ENCODE measurements around the gene PTPRD.

DNA sequence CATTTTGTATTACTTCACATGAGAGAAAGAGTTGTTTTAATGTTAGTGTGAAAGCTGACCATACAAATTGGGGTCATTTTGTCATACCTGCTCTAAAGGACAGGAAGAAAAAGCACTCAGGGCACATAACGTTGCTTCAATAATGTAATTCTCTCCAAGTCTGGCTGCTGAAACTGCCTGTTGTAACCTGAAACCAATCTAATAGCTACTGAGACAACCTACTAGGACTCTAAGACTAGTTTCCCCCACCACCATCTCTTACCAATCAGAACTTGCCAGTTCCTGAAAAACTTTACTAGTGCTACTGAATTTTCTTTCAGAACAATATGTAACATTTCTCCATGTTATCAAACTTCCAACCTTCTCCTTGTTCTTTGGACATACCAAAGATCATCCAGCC, 374.7 kb downstream of the PTPRD start:
- TF ChIP-seq POLR2A (IDR thresholded peaks at IDR 0.05), result no peak
- TF ChIP-seq, protein P1, sequence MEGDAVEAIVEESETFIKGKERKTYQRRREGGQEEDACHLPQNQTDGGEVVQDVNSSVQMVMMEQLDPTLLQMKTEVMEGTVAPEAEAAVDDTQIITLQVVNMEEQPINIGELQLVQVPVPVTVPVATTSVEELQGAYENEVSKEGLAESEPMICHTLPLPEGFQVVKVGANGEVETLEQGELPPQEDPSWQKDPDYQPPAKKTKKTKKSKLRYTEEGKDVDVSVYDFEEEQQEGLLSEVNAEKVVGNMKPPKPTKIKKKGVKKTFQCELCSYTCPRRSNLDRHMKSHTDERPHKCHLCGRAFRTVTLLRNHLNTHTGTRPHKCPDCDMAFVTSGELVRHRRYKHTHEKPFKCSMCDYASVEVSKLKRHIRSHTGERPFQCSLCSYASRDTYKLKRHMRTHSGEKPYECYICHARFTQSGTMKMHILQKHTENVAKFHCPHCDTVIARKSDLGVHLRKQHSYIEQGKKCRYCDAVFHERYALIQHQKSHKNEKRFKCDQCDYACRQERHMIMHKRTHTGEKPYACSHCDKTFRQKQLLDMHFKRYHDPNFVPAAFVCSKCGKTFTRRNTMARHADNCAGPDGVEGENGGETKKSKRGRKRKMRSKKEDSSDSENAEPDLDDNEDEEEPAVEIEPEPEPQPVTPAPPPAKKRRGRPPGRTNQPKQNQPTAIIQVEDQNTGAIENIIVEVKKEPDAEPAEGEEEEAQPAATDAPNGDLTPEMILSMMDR (IDR thresholded peaks at IDR 0.05 in 4 of 5, conservative IDR thresholded peaks at IDR 0.05 in 1 of 5), result no peak
